Duodenal mucosa (tissue), 2 donors: ENCODE measurements around the gene ALOX15B.

Source experiments
- H3K27ac ChIP-seq: one replicate; pipeline ENCODE4 v1.7.0; 2013; ENCODE audit warnings: low read depth, low read length
- H3K27me3 ChIP-seq, 2 donors: one replicate each; pipeline ENCODE4 v1.7.0; 2013; ENCODE audit warnings: low read length in 2 of 2, control low read depth in 1 of 2; ENCODE audit not compliant: insufficient read depth in 2 of 2, control insufficient read depth in 1 of 2
- H3K36me3 ChIP-seq, 2 donors: one replicate each; pipeline ENCODE4 v1.7.0; 2013; ENCODE audit warnings: low read length in 2 of 2, control low read depth in 1 of 2; ENCODE audit not compliant: insufficient read depth in 2 of 2, control insufficient read depth in 1 of 2
- H3K4me1 ChIP-seq, 2 donors: one replicate each; pipeline ENCODE4 v1.7.0; 2013; ENCODE audit warnings: low read length in 2 of 2, control low read depth in 1 of 2; ENCODE audit not compliant: insufficient read depth in 2 of 2, control insufficient read depth in 1 of 2
- H3K4me3 ChIP-seq, 2 donors: one replicate each; pipeline ENCODE4 v1.7.0; 2013; ENCODE audit warnings: low read length in 2 of 2, low read depth in 1 of 2
- H3K9ac ChIP-seq, 2 donors: one replicate each; pipeline ENCODE4 v1.7.0; 2013; ENCODE audit warnings: low read length in 2 of 2, low read depth in 1 of 2
- H3K9me3 ChIP-seq, 2 donors: one replicate each; pipeline ENCODE4 v1.7.0; 2013; ENCODE audit warnings: low read length in 2 of 2, control low read depth in 1 of 2; ENCODE audit not compliant: control insufficient read depth in 1 of 2

The ALOX15B gene

DNA sequence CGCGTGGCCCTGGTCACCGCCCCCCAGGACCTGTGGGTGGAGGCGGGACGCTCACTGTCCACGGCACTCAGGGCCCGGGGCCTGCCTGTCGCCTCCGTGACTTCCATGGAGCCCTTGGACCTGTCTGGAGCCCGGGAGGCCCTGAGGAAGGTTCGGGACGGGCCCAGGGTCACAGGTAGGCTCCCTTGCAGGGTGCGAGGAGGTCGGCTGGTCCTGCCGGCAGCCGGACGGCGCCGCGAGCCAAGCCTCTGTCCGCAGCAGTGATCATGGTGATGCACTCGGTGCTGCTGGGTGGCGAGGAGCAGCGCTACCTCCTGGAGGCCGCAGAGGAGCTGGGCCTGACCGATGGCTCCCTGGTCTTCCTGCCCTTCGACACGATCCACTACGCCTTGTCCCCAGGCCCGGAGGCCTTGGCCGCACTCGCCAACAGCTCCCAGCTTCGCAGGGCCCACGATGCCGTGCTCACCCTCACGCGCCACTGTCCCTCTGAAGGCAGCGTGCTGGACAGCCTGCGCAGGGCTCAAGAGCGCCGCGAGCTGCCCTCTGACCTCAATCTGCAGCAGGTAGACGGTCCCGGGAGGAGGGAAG lies 35.2 kb upstream of the ALOX15B start:
- Histone ChIP-seq H3K4me3 (no peak overlapping the region), H3K36me3 (no peaks in the 10 kb centered on the region), H3K9me3 (no peaks in the 10 kb centered on the region), H3K27me3 (peaks cover 49 to 51% of the 10 kb centered on the region in 2 donors), H3K27ac (no peak overlapping the region), H3K9ac (no peak overlapping the region), H3K4me1 (peaks cover 9% of the 10 kb centered on the region in 2 donors)

DNA sequence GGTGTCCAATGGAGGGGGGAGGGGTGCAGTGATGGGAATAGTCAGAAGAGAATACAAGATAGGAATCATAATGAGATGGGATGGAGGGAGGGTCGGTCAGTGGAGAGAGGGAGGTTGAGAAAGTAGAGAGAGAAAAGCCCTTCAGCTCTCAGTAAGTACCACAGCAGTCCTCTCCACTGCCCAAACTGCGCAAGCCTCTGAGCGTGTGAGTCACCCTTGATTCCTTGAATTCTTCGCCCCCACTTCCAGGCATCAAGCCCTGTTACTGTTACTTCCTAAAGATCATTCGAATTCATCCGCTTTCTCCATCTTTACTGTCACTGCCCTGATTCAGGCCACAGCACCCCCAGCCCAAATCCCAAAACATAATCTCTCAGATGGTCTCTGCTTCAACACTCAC lies 34.0 kb upstream of the ALOX15B start:
- Histone ChIP-seq H3K9ac (no peak overlapping the region), H3K27me3 (peaks cover 49 to 51% of the 10 kb centered on the region in 2 donors), H3K4me1 (peaks cover 9% of the 10 kb centered on the region in 2 donors), H3K4me3 (no peak overlapping the region), H3K27ac (no peak overlapping the region), H3K36me3 (no peaks in the 10 kb centered on the region), H3K9me3 (no peaks in the 10 kb centered on the region)

DNA sequence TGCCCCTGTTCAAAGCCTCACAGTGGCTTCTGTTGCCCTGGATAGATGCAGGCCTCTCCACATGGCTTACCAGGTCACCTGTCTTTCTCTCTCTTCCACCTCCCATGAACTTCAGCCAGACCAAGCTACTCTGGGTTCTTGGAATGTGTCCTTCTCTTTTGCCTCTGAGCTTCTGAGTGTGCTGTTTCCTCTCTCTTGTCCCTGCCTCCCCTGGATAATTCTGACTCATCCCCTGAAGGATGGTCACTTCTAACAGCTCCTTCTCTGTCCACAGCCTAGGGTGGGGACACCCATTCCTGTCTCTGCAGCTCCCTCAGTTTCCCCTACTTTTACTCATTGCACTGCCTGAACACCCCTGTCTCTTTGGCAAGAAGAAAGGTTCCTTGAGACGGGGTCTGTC lies 33.5 kb upstream of the ALOX15B start:
- H3K27ac ChIP-seq, result no peak overlapping the region

DNA sequence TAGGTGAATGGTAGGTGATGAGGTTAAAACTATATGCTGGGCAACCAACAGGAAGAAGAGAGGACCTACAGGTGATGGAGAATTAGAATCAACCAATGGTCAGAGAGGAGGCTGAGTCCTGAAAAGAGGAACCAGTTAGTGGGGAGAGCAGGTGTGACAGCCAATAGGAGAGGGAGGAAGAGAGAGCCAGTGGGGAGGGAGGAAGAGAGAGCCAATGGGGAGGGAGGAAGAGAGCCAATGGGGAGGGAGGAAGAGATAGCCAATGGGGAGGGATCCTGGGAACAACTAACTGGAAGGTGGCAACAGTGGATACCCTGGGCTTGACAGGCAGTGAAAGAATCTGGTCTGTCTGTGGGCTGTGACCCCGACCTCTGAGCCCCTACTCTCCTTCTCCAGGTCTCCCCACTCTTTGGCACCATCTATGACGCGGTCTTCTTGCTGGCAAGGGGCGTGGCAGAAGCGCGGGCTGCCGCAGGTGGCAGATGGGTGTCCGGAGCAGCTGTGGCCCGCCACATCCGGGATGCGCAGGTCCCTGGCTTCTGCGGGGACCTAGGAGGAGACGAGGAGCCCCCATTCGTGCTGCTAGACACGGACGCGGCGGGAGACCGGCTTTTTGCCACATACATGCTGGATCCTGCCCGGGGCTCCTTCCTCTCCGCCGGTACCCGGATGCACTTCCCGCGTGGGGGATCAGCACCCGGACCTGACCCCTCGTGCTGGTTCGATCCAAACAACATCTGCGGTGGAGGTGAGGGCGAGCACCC lies 32.7 kb upstream of the ALOX15B start:
- H3K27me3 ChIP-seq, result peaks cover 40 to 42% of the 10 kb centered on the region in 2 donors
- H3K27ac ChIP-seq, result no peak overlapping the region
- H3K36me3 ChIP-seq, result no peaks in the 10 kb centered on the region
- no peak overlapping the region for H3K9ac ChIP-seq
- peaks cover 9% of the 10 kb centered on the region in 2 donors for H3K4me1 ChIP-seq
- no peaks in the 10 kb centered on the region for H3K9me3 ChIP-seq
- H3K4me3 ChIP-seq, result no peak overlapping the region

More for the DNA sequence above, 33.5 kb upstream of the ALOX15B start:
- Histone ChIP-seq H3K27me3 (peaks cover 48 to 50% of the 10 kb centered on the region in 2 donors), H3K4me3 (no peak overlapping the region), H3K9me3 (no peaks in the 10 kb centered on the region), H3K4me1 (peaks cover 9% of the 10 kb centered on the region in 2 donors), H3K9ac (no peak overlapping the region), H3K36me3 (no peaks in the 10 kb centered on the region)

DNA sequence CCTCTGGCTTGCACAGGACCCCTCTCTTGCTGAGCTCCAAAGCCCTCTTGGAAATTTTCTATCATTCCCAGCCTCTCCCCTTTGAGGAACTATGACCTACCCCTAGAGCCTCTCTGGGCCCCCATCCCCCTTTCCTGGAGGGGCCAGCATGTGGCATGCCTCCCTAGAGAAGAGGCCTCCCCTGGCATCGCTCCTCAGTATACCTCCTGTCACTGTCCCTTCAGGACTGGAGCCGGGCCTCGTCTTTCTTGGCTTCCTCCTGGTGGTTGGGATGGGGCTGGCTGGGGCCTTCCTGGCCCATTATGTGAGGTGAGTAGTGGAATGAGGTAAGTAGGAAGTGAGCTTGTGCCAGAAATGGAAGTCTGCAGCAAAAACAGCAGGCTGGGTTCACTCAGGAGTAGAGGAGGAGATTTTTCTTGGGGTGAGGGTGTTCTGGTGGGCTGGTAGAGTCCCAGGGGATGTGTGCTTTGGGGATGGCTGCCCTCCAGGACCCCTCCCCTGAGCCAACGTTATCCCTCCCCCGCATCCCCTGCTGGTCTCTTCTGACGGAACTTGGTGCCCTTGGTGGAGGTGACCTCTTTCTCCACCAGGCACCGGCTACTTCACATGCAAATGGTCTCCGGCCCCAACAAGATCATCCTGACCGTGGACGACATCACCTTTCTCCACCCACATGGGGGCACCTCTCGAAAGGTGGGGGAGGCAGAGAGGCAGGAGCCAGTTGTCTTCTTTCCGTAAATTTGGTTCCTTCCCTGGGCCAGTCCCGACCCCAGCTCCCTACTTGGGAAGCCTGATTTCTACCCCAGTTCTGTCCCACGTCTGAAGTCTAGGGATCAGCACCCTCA lies 31.8 kb upstream of the ALOX15B start:
- Histone ChIP-seq H3K9ac (no peak overlapping the region), H3K27ac (no peak overlapping the region), H3K27me3 (peaks cover 37% of the 10 kb centered on the region in 2 donors), H3K4me1 (peaks cover 6% of the 10 kb centered on the region in 2 donors), H3K9me3 (no peaks in the 10 kb centered on the region), H3K36me3 (no peaks in the 10 kb centered on the region), H3K4me3 (no peak overlapping the region)

DNA sequence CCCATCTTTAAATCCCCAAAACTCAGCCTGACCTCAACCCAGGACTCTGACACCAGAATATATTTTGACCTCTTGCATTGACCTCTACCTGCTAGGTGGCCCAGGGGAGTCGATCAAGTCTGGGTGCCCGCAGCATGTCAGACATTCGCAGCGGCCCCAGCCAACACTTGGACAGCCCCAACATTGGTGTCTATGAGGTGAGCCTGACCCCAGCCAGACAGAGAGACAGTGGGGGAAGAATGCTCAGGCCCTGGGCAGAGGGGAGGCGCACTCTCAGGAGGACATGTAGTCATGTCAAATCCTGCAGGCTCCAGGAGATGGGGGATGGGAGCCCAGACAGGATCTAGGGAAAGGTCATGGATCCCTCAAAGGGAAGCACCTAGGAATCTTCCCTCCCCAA lies 31.0 kb upstream of the ALOX15B start:
- Histone ChIP-seq H3K9me3 (no peaks in the 10 kb centered on the region), H3K27ac (no peak overlapping the region), H3K27me3 (peaks cover 31 to 36% of the 10 kb centered on the region in 2 donors), H3K4me3 (no peak overlapping the region), H3K36me3 (no peaks in the 10 kb centered on the region), H3K4me1 (no peaks in the 10 kb centered on the region), H3K9ac (no peak overlapping the region)

DNA sequence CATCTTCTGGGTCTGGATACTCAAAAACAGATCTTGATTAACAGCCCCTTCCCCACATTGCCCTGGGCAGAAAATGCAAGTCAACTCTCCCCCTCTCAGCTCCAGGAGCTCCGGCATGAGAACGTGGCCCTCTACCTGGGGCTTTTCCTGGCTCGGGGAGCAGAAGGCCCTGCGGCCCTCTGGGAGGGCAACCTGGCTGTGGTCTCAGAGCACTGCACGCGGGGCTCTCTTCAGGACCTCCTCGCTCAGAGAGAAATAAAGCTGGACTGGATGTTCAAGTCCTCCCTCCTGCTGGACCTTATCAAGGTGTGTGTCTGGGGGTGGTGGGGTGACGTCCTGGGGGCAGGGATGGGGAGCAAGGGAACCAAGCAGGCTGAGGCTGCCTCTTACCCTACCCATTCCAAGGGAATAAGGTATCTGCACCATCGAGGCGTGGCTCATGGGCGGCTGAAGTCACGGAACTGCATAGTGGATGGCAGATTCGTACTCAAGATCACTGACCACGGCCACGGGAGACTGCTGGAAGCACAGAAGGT lies 26.7 kb upstream of the ALOX15B start:
- Histone ChIP-seq H3K9ac (no peak overlapping the region), H3K9me3 (no peaks in the 10 kb centered on the region), H3K27me3 (peaks cover 0 to 23% of the 10 kb centered on the region in 2 donors), H3K4me1 (peaks cover 11 to 15% of the 10 kb centered on the region in 2 donors), H3K4me3 (no peak overlapping the region), H3K36me3 (no peaks in the 10 kb centered on the region), H3K27ac (no peak overlapping the region)

DNA sequence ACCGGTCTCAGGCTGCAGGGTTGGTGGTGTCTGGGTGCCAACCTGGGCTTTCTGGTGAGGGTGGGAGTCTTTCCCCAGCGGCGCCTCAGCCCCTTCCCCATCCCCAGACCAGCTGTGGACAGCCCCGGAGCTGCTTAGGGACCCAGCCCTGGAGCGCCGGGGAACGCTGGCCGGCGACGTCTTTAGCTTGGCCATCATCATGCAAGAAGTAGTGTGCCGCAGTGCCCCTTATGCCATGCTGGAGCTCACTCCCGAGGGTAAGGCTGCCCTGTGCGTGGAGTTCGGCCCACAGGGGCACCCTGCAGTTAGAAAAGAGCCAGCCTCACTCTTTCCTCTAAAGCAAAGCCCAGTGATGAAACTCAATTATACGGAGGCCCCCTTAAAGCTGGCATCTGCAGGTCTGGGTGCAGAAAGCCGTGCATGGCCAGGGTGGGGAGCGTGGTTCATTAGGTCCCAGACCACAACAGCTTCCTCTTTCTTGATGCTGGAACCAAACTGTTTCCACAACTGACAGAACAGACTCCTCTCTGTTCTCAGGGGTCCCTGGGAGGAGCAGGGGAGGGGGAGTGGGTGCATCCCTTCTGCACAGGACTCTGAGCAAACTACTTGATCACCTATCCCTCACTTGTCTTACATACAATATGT lies 25.7 kb upstream of the ALOX15B start:
- no peak overlapping the region for H3K4me3 ChIP-seq
- H3K9ac ChIP-seq, result no peak overlapping the region
- H3K27ac ChIP-seq, result no peak overlapping the region
- H3K9me3 ChIP-seq, result no peaks in the 10 kb centered on the region
- H3K36me3 ChIP-seq, result no peaks in the 10 kb centered on the region
- H3K4me1 ChIP-seq, result peaks cover 15 to 17% of the 10 kb centered on the region in 2 donors
- peaks cover 0 to 23% of the 10 kb centered on the region in 2 donors for H3K27me3 ChIP-seq

DNA sequence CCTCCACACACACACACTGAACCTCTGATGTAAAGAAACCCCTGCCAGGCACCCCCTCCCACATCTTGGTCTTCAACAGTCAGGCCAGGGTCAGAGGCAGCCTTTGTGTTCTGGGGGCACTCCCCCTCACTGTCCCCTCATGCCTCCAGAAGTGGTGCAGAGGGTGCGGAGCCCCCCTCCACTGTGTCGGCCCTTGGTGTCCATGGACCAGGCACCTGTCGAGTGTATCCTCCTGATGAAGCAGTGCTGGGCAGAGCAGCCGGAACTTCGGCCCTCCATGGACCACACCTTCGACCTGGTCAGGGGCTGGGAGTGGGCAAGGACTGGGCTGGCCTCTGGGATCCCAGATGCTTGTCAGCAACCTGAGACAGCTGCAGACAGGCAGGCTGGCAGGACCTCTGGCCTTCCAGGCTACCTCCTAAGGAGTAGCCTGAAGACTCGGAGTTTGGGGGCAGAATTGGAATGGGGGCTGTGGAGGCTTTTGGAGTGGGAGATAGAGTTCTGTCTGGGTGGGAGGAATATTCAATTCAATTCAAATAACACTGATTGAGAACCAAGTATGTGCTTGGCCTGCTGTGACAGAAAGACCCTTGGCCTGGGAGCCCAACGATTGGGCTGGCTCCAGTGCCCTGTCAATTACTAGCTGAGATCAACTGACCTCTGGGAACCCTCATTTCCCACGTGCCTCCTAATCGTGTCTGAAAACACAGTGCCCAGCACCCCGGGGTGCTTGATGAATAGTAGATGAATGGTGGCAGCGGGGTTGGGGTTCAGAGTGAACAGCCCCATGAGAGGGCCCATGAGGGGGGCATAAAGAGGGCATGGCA lies 24.9 kb upstream of the ALOX15B start:
- H3K9me3 ChIP-seq, result no peaks in the 10 kb centered on the region
- no peak overlapping the region for H3K4me3 ChIP-seq
- no peaks in the 10 kb centered on the region for H3K36me3 ChIP-seq
- peaks cover 0 to 23% of the 10 kb centered on the region in 2 donors for H3K27me3 ChIP-seq
- H3K4me1 ChIP-seq, result peaks cover 15 to 17% of the 10 kb centered on the region in 2 donors
- H3K27ac ChIP-seq, result no peak overlapping the region
- H3K9ac ChIP-seq, result no peak overlapping the region
